HepG2 (cell line): ENCODE measurements around the gene AMER3. TPM values are rescaled to one million over a fixed set of nuclear protein-coding genes. Genes with fewer than 3 reads are reported as not detected.

Experiments used
- ADNP ChIP-seq: sonication (generic); formaldehyde crosslinking; IDR thresholded peaks from 2 replicates; pipeline ENCODE4 v1.4.0; 2020; ENCODE audit warnings: missing genetic modification reagents
- GATAD1 ChIP-seq: IDR thresholded peaks from 2 replicates; pipeline ENCODE4 v1.6.1; 2016; ENCODE audit warnings: missing genetic modification reagents, missing compliant biosample characterization
- JUN ChIP-seq: sonication (generic); formaldehyde crosslinking; IDR thresholded peaks from 2 replicates; pipeline ENCODE4 v1.4.0; 2020; ENCODE audit warnings: mild to moderate bottlenecking, missing genetic modification reagents
- MTF1 ChIP-seq: sonication (generic); formaldehyde crosslinking; IDR thresholded peaks from 2 replicates; pipeline ENCODE4 v1.5.0; 2020; ENCODE audit warnings: missing genetic modification reagents
- NCOA5 ChIP-seq: sonication (generic); formaldehyde crosslinking; IDR thresholded peaks from 2 replicates; pipeline ENCODE4 v1.4.0; 2020; ENCODE audit warnings: missing genetic modification reagents
- NFYC ChIP-seq: IDR thresholded peaks from 2 replicates; pipeline ENCODE4 v1.6.1; 2016; ENCODE audit warnings: missing genetic modification reagents, missing compliant biosample characterization
- SALL2 ChIP-seq: sonication (generic); formaldehyde crosslinking; IDR thresholded peaks from 2 replicates; pipeline ENCODE4 v1.8.1; 2023; ENCODE audit warnings: mild to moderate bottlenecking, missing genetic modification reagents, inconsistent platforms
- SETDB1 ChIP-seq: sonication (generic); formaldehyde crosslinking; IDR thresholded peaks from 2 replicates; pipeline ENCODE4 v1.5.1; 2020; ENCODE audit warnings: missing genetic modification reagents, mild to moderate bottlenecking, borderline replicate concordance
- SKI ChIP-seq: fragments of 450-650 bp; IDR thresholded peaks from one replicate; pipeline ENCODE4 v1.6.1; 2018; ENCODE audit warnings: mild to moderate bottlenecking; ENCODE audit not compliant: partially characterized antibody
- SP5 ChIP-seq: IDR thresholded peaks from 2 replicates; pipeline ENCODE4 v1.6.1; 2016; ENCODE audit warnings: low read depth, borderline replicate concordance
- SRSF1 ChIP-seq: fragments of 200-400 bp; formaldehyde crosslinking; optimal IDR thresholded peaks from 2 replicates; pipeline ENCODE3; 2017; ENCODE audit warnings: mild to moderate bottlenecking, low read depth, low read length, moderate library complexity
- TBL1XR1 ChIP-seq: fragments of 150-350 bp; IDR thresholded peaks from 2 replicates; pipeline ENCODE4 v1.6.1; 2014; ENCODE audit warnings: borderline replicate concordance, low read length; ENCODE audit not compliant: partially characterized antibody
- ZEB1 ChIP-seq: IDR thresholded peaks from 2 replicates; pipeline ENCODE4 v1.6.1; 2012; ENCODE audit warnings: mild to moderate bottlenecking, low read depth, inconsistent platforms; ENCODE audit not compliant: insufficient replicate concordance
- ZFY ChIP-seq: sonication (generic); formaldehyde crosslinking; IDR thresholded peaks from 2 replicates; pipeline ENCODE4 v1.4.0; 2020; ENCODE audit warnings: missing genetic modification reagents
- ZNF17 ChIP-seq: sonication (generic); formaldehyde crosslinking; IDR thresholded peaks from 2 replicates; pipeline ENCODE4 v1.5.0; 2020; ENCODE audit warnings: mild to moderate bottlenecking, missing genetic modification reagents
- polyA plus RNA-seq, 8 experiments: library from polyadenylated mRNA; depleted of rRNA in 3 of 8; stranded (reverse) in 7 of 8; unstranded in 1 of 8; fragments of >200 nt; fragmentation: Illumina TruSeq in 4 of 8; extraction: Trizol in 4 of 8; gene quantifications; 2 replicates each; pipeline versions ENCODE4 v1.2.1 to v1.2.3, GENCODE V29; 2011 to 2016; ENCODE audit warnings: low read depth in 4 of 8, missing spikeins in 1 of 8, mixed read lengths in 1 of 8; ENCODE audit not compliant: insufficient read depth in 1 of 8
- total RNA-seq, 5 experiments: library from RNA; depleted of rRNA; stranded (reverse); fragments of >200 nt; fragmentation: Illumina TruSeq; extraction: Trizol; gene quantifications; 2 replicates each; pipeline ENCODE4 v1.2.3, GENCODE V29; 2016; ENCODE audit warnings: low read depth in 1 of 5
- TF ChIP-seq, protein P1 (sequence below): sonication (generic); formaldehyde crosslinking; IDR thresholded peaks from 2 replicates; pipeline ENCODE4 v1.4.0; 2020; ENCODE audit warnings: missing genetic modification reagents, borderline replicate concordance
- TF ChIP-seq, protein P2 (sequence below): sonication (generic); formaldehyde crosslinking; IDR thresholded peaks from 2 replicates; pipeline ENCODE4 v1.5.0; 2020; ENCODE audit warnings: mild to moderate bottlenecking, missing genetic modification reagents
- TF ChIP-seq, protein P3 (sequence below): sonication (generic); formaldehyde crosslinking; IDR thresholded peaks from 2 replicates; pipeline ENCODE4 v1.5.1; 2020; ENCODE audit warnings: missing genetic modification reagents, mild to moderate bottlenecking, borderline replicate concordance

AMER3 gene
- total and polyA plus RNA-seq, 2 of the 13 experiments (the other 11 are each of a cell fraction or from before 2014, with no cell fraction given) = not detected

DNA sequence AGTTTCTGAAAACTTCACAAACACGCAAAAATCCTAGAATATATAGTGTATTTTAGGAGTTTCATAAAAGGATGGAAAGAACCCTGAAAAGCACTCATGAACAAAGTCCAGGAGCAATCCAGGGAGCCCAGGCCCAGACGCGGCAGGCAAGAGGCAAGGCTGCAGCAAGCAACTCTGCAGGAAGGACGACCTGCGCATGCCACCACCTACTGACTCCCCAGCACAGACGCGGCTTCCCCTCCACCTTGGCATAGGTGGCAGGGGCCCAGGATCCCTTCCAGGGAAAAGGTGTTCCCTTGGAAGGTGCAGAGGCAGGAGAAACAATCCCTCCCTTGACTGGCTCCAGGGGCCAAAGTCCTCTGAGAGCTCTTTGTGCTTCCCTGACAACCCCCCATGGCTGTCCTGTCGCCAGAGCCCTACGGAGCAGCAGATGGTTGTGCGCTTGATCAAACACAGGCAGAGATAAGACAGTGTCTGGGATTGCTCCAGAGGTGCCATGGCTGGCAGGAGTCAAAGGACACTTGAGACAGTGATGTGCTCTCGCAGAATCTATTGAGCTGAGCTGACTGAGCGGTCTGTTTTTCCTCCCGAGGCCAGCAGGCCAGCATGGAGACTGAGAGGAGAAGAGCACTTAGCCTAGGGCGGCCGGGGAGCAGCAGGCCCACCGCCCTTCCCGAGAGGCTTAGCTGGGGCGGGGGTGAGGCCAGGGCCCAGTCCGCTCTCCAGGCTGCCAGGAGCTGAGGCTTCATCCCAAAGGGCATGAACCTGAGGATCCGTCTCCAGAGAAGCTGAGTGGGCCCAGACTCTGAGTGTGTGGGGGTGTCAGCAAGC lies 10.8 kb upstream of the AMER3 start (continued):
- TF ChIP-seq, protein P1, sequence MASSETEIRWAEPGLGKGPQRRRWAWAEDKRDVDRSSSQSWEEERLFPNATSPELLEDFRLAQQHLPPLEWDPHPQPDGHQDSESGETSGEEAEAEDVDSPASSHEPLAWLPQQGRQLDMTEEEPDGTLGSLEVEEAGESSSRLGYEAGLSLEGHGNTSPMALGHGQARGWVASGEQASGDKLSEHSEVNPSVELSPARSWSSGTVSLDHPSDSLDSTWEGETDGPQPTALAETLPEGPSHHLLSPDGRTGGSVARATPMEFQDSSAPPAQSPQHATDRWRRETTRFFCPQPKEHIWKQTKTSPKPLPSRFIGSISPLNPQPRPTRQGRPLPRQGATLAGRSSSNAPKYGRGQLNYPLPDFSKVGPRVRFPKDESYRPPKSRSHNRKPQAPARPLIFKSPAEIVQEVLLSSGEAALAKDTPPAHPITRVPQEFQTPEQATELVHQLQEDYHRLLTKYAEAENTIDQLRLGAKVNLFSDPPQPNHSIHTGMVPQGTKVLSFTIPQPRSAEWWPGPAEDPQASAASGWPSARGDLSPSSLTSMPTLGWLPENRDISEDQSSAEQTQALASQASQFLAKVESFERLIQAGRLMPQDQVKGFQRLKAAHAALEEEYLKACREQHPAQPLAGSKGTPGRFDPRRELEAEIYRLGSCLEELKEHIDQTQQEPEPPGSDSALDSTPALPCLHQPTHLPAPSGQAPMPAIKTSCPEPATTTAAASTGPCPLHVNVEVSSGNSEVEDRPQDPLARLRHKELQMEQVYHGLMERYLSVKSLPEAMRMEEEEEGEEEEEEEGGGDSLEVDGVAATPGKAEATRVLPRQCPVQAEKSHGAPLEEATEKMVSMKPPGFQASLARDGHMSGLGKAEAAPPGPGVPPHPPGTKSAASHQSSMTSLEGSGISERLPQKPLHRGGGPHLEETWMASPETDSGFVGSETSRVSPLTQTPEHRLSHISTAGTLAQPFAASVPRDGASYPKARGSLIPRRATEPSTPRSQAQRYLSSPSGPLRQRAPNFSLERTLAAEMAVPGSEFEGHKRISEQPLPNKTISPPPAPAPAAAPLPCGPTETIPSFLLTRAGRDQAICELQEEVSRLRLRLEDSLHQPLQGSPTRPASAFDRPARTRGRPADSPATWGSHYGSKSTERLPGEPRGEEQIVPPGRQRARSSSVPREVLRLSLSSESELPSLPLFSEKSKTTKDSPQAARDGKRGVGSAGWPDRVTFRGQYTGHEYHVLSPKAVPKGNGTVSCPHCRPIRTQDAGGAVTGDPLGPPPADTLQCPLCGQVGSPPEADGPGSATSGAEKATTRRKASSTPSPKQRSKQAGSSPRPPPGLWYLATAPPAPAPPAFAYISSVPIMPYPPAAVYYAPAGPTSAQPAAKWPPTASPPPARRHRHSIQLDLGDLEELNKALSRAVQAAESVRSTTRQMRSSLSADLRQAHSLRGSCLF (CRISPR knock-in tag) = no peak
- TF ChIP-seq GATAD1 (CRISPR knock-in tag) = peak; percentile 55; the same call in 1 of the 2 replicates
- TF ChIP-seq TBL1XR1 = no peak
- peak; percentile 38; the same call in 1 of the 2 replicates for TF ChIP-seq ZFY (CRISPR knock-in tag)
- TF ChIP-seq ADNP = no peak
- TF ChIP-seq MTF1 = no peak
- no peak for TF ChIP-seq ZEB1
- TF ChIP-seq, protein P2, sequence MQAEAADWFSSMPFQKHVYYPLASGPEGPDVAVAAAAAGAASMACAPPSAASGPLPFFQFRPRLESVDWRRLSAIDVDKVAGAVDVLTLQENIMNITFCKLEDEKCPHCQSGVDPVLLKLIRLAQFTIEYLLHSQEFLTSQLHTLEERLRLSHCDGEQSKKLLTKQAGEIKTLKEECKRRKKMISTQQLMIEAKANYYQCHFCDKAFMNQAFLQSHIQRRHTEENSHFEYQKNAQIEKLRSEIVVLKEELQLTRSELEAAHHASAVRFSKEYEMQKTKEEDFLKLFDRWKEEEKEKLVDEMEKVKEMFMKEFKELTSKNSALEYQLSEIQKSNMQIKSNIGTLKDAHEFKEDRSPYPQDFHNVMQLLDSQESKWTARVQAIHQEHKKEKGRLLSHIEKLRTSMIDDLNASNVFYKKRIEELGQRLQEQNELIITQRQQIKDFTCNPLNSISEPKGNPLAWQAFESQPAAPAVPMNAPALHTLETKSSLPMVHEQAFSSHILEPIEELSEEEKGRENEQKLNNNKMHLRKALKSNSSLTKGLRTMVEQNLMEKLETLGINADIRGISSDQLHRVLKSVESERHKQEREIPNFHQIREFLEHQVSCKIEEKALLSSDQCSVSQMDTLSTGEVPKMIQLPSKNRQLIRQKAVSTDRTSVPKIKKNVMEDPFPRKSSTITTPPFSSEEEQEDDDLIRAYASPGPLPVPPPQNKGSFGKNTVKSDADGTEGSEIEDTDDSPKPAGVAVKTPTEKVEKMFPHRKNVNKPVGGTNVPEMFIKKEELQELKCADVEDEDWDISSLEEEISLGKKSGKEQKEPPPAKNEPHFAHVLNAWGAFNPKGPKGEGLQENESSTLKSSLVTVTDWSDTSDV (CRISPR knock-in tag) = 0 out of 2 replicates have a peak, but pooled peaks have one; percentile 47
- TF ChIP-seq SALL2 = 0 out of 2 replicates have a peak, but pooled peaks have one; percentile 39
- TF ChIP-seq, protein P3, sequence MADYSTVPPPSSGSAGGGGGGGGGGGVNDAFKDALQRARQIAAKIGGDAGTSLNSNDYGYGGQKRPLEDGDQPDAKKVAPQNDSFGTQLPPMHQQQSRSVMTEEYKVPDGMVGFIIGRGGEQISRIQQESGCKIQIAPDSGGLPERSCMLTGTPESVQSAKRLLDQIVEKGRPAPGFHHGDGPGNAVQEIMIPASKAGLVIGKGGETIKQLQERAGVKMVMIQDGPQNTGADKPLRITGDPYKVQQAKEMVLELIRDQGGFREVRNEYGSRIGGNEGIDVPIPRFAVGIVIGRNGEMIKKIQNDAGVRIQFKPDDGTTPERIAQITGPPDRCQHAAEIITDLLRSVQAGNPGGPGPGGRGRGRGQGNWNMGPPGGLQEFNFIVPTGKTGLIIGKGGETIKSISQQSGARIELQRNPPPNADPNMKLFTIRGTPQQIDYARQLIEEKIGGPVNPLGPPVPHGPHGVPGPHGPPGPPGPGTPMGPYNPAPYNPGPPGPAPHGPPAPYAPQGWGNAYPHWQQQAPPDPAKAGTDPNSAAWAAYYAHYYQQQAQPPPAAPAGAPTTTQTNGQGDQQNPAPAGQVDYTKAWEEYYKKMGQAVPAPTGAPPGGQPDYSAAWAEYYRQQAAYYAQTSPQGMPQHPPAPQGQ (CRISPR knock-in tag) = no peak
- TF ChIP-seq SP5 (CRISPR knock-in tag) = 0 out of 2 replicates have a peak, but pooled peaks have one; percentile 21
- TF ChIP-seq SRSF1 = peak; percentile 56
- no peak for TF ChIP-seq JUN (CRISPR knock-in tag)
- peak; percentile 42 for TF ChIP-seq SKI
- no peak for TF ChIP-seq ZNF17 (CRISPR knock-in tag)
- TF ChIP-seq NCOA5 (CRISPR knock-in tag) = no peak
- no peak for TF ChIP-seq SETDB1 (CRISPR knock-in tag)
- peak; percentile 25; the same call in 1 of the 2 replicates for TF ChIP-seq NFYC (CRISPR knock-in tag)
